ENCODE data around the gene DUSP2. TPM values are rescaled to one million over a fixed set of nuclear protein-coding genes. Genes with fewer than 3 reads are reported as not detected.

The DUSP2 gene
- total RNA-seq, 1 experiment from 2014 or later: 4.9 TPM

GRCh38 chr2:96185516-96185915, 40.3 kb upstream of the DUSP2 start:
- H3K36me3 ChIP-seq (ENCODE audit: control insufficient read depth, insufficient read depth, low read length): peaks cover 25% of the 10 kb centered on the region; the same call in 1 of the 2 replicates
- no peak for DNase-seq (ENCODE audit: low read depth, low spot score)
- CTCF ChIA-PET: no interaction called here
- no peaks in the 10 kb centered on the region for H3K9me3 ChIP-seq (ENCODE audit: control insufficient read depth, insufficient read depth, low read depth, low read length)
- ATAC-seq: no peak
- in situ Hi-C loops (cut with HindIII; ENCODE audit: low pct_unique_long_range_greater_than_20kb, low sequenced_read_pairs): no loop called here
- intact Hi-C loops (cut with micrococcal nuclease; ENCODE audit: unreplicated experiment): no loop called here
- no peak overlapping the region for H3K27ac ChIP-seq (ENCODE audit: low read length)
- no peak overlapping the region for H3K4me3 ChIP-seq (ENCODE audit: low read depth in 2 of 2, low read length in 2 of 2)
- TF ChIP-seq POLR2AphosphoS5 (IDR thresholded peaks at IDR 0.05; ENCODE audit: low read depth, low read length) (no peak), SIN3A (IDR thresholded peaks at IDR 0.05; ENCODE audit: borderline replicate concordance, insufficient read depth, low read depth, low read length) (no peak), TCF7L2 (IDR thresholded peaks at IDR 0.05; ENCODE audit: low read depth, low read length) (no peak), REST (IDR thresholded peaks at IDR 0.05; ENCODE audit: insufficient read depth in 1 of 2, low read depth in 2 of 2, low read length in 1 of 2) (no peak), CTCF (IDR thresholded peaks at IDR 0.05) (no peak)
- no TSS peak for BruUV-seq (replicated peaks)
- POLR2A ChIA-PET: interaction anchor here (0.7 kb wide), 1 partner anchor 86 kb away, joined by 4 read pairs; no protein-coding TSS in a partner anchor
- no peaks in the 10 kb centered on the region for H3K27me3 ChIP-seq (ENCODE audit: control insufficient read depth, insufficient read depth, low read length)
- H3K4me1 ChIP-seq (ENCODE audit: control insufficient read depth, insufficient read depth, low read length): no peaks in the 10 kb centered on the region

GRCh38 chr2:96184989-96185388, 39.7 kb upstream of the DUSP2 start:
- Histone ChIP-seq H3K36me3 (ENCODE audit: control insufficient read depth, insufficient read depth, low read length) (peaks cover 25% of the 10 kb centered on the region; the same call in 1 of the 2 replicates), H3K27ac (ENCODE audit: low read length) (no peak overlapping the region), H3K4me3 (ENCODE audit: low read depth in 2 of 2, low read length in 2 of 2) (no peak overlapping the region), H3K27me3 (ENCODE audit: control insufficient read depth, insufficient read depth, low read length) (no peaks in the 10 kb centered on the region), H3K9me3 (ENCODE audit: control insufficient read depth, insufficient read depth, low read depth, low read length) (no peaks in the 10 kb centered on the region), H3K4me1 (ENCODE audit: control insufficient read depth, insufficient read depth, low read length) (no peaks in the 10 kb centered on the region)
- TSS peak; percentile 78 for BruUV-seq (replicated peaks)
- in situ Hi-C loops (cut with HindIII; ENCODE audit: low pct_unique_long_range_greater_than_20kb, low sequenced_read_pairs) (no loop called here), intact Hi-C loops (cut with micrococcal nuclease; ENCODE audit: unreplicated experiment) (no loop called here)
- CTCF ChIA-PET: no interaction called here
- no peak for DNase-seq (ENCODE audit: low read depth, low spot score)
- TF ChIP-seq REST (IDR thresholded peaks at IDR 0.05; ENCODE audit: insufficient read depth in 1 of 2, low read depth in 2 of 2, low read length in 1 of 2): no peak
- TF ChIP-seq SIN3A (IDR thresholded peaks at IDR 0.05; ENCODE audit: borderline replicate concordance, insufficient read depth, low read depth, low read length): no peak
- no peak for TF ChIP-seq CTCF (IDR thresholded peaks at IDR 0.05)
- no peak for TF ChIP-seq POLR2AphosphoS5 (IDR thresholded peaks at IDR 0.05; ENCODE audit: low read depth, low read length)
- no peak for TF ChIP-seq TCF7L2 (IDR thresholded peaks at IDR 0.05; ENCODE audit: low read depth, low read length)
- POLR2A ChIA-PET: interaction anchor here (0.7 kb wide), 1 partner anchor 87 kb away, joined by 4 read pairs; no protein-coding TSS in a partner anchor
- ATAC-seq: no peak

All from Panc1 (cell line).